ENCODE results near the gene ACSM2B. TPM values are rescaled to one million over a fixed set of nuclear protein-coding genes. Genes with fewer than 3 reads are reported as not detected.
"Not testable (repeated sequence)": the region's sequence is repeated elsewhere in the genome, so short reads cannot be mapped to it uniquely, and the experiment has no call there.

The ACSM2B gene
- total and polyA plus RNA-seq, 2 donors (not counting 3 experiments of a cell fraction or from before 2014, with no cell fraction given), result 0.07 TPM; not detected in 1

DNA sequence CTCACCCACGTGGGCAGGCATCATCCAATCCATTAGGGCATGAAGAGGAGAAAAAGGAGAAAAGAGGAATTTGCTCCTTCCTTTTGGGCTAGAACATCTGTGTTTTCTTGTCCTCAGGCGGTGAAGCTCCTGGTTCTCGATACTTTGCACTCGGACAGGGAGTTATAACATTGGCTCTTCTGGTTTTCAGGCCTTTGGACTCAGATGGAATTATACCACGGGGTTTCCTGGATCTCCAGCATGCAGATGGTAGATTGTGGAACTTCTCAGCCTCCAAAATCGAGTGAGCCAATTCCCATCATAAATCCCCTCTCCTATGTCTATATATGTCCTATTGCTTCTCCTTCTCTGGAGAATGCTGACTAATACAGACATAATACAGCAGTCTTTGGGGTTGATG, 9.9 kb upstream of the ACSM2B start:
- DNase-seq (ENCODE audit: low read depth, low spot score); H2AFZ ChIP-seq (ENCODE audit: low read depth, low read length); H3K9me1 ChIP-seq (replicated peaks; ENCODE audit: control insufficient read depth, extremely low read depth, insufficient read depth, low read length); H3K4me1 ChIP-seq (ENCODE audit: control insufficient read depth, extremely low read depth, insufficient read depth, low read length); H3K79me2 ChIP-seq (ENCODE audit: control insufficient read depth, insufficient read depth, low read length); H3K9ac ChIP-seq (replicated peaks; ENCODE audit: extremely low read depth, insufficient read depth, low read length); CTCF ChIA-PET; H4K20me1 ChIP-seq (replicated peaks; ENCODE audit: control insufficient read depth, extremely low read depth, insufficient read depth, low read length); FAIRE-seq; H3K36me3 ChIP-seq (ENCODE audit: control insufficient read depth in 2 of 2, extremely low read depth in 1 of 2, insufficient read depth in 2 of 2, low read length in 2 of 2); dilution Hi-C loops (cut with MboI; ENCODE audit: extremely low pct_ligation_motif_present, low sequenced_read_pairs); H3K9me3 ChIP-seq (replicated peaks; ENCODE audit: control insufficient read depth, insufficient read depth, low read length); H3K27ac ChIP-seq (ENCODE audit: insufficient read depth, low read depth, low read length); BruUV-seq (replicated peaks); H3K27me3 ChIP-seq (ENCODE audit: control insufficient read depth in 2 of 2, insufficient read depth in 2 of 2, low read length in 2 of 2); intact Hi-C loops (cut with micrococcal nuclease); H3K4me2 ChIP-seq (ENCODE audit: insufficient read depth, low read length); H3K4me3 ChIP-seq (replicated peaks in 1 of 3; ENCODE audit: insufficient read depth in 1 of 3, low read depth in 1 of 3, low read length in 3 of 3); POLR2A ChIA-PET: not testable (repeated sequence)

DNA sequence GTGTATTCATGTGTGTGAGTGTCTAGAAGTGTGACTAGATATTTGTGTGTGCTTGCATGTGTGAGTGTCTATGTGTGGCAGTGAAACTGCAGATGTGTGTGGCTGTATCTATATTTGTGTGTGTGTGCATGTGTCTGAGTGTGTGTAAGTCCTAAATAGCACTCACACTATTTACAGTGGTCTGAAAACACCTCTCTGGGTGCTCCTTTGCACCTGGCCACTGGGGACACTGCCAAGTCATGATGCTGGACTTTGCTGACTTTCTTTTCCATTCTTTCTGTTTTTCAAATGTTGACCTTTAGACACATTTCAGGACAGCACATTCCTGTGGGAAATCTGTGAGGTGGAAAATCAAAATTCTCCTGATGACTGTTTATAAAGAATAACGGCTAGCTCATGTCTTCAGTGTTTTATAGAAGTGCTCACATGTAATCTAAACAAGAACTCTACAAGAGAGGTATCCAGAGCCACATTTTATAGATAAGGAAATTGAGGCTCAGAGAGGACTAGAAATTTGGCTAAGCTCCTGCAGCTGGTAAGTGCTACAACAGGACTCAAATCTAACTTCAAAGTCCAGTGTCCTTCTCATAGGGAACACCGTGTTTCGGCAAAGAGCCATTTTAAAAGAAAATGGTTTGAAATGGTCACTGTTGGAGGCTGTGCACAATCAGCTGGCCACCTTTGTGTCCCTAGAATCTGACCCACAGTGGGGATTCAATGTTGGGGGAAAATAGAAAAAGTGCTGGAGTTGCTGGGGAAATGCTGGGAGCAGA, 4.5 kb upstream of the ACSM2B start:
- H3K4me3 ChIP-seq (replicated peaks in 1 of 3; ENCODE audit: insufficient read depth in 1 of 3, low read depth in 1 of 3, low read length in 3 of 3); CTCF ChIA-PET; FAIRE-seq; H3K4me2 ChIP-seq (ENCODE audit: insufficient read depth, low read length); intact Hi-C loops (cut with micrococcal nuclease); BruUV-seq (replicated peaks); DNase-seq (ENCODE audit: low read depth, low spot score); dilution Hi-C loops (cut with MboI; ENCODE audit: extremely low pct_ligation_motif_present, low sequenced_read_pairs); H3K27ac ChIP-seq (ENCODE audit: insufficient read depth, low read depth, low read length); H3K79me2 ChIP-seq (ENCODE audit: control insufficient read depth, insufficient read depth, low read length); H3K9ac ChIP-seq (replicated peaks; ENCODE audit: extremely low read depth, insufficient read depth, low read length); POLR2A ChIA-PET; H3K9me1 ChIP-seq (replicated peaks; ENCODE audit: control insufficient read depth, extremely low read depth, insufficient read depth, low read length); H3K36me3 ChIP-seq (ENCODE audit: control insufficient read depth in 2 of 2, extremely low read depth in 1 of 2, insufficient read depth in 2 of 2, low read length in 2 of 2); H3K27me3 ChIP-seq (ENCODE audit: control insufficient read depth in 2 of 2, insufficient read depth in 2 of 2, low read length in 2 of 2); H2AFZ ChIP-seq (ENCODE audit: low read depth, low read length); H3K4me1 ChIP-seq (ENCODE audit: control insufficient read depth, extremely low read depth, insufficient read depth, low read length); H4K20me1 ChIP-seq (replicated peaks; ENCODE audit: control insufficient read depth, extremely low read depth, insufficient read depth, low read length); H3K9me3 ChIP-seq (replicated peaks; ENCODE audit: control insufficient read depth, insufficient read depth, low read length): not testable (repeated sequence)

DNA sequence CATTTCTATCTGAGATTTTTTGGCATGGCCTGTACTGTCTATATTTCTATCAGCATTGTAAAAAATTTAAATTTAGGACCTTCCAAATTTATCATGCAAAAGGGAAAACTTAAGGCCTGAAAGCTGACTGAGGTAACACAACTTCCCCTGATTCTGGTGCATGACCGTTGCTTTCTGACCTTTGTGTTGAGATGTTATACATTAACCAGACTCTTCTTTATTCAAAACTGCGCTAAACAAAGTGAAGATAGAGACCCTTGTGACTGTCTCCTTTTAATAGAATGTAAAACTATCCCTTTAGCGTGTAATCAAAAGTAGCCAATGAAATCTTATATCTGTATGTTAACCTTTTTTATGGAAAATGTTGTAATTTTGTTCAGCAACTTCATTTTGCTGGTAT, 1.9 kb upstream of the ACSM2B start:
- H3K9ac ChIP-seq (replicated peaks; ENCODE audit: extremely low read depth, insufficient read depth, low read length); H3K4me2 ChIP-seq (ENCODE audit: insufficient read depth, low read length); BruUV-seq (replicated peaks); CTCF ChIA-PET; H3K79me2 ChIP-seq (ENCODE audit: control insufficient read depth, insufficient read depth, low read length); H3K9me1 ChIP-seq (replicated peaks; ENCODE audit: control insufficient read depth, extremely low read depth, insufficient read depth, low read length); intact Hi-C loops (cut with micrococcal nuclease); H3K4me1 ChIP-seq (ENCODE audit: control insufficient read depth, extremely low read depth, insufficient read depth, low read length); H3K27ac ChIP-seq (ENCODE audit: insufficient read depth, low read depth, low read length); FAIRE-seq; H3K27me3 ChIP-seq (ENCODE audit: control insufficient read depth in 2 of 2, insufficient read depth in 2 of 2, low read length in 2 of 2); H3K9me3 ChIP-seq (replicated peaks; ENCODE audit: control insufficient read depth, insufficient read depth, low read length); dilution Hi-C loops (cut with MboI; ENCODE audit: extremely low pct_ligation_motif_present, low sequenced_read_pairs); H4K20me1 ChIP-seq (replicated peaks; ENCODE audit: control insufficient read depth, extremely low read depth, insufficient read depth, low read length); POLR2A ChIA-PET; H2AFZ ChIP-seq (ENCODE audit: low read depth, low read length); H3K4me3 ChIP-seq (replicated peaks in 1 of 3; ENCODE audit: insufficient read depth in 1 of 3, low read depth in 1 of 3, low read length in 3 of 3); H3K36me3 ChIP-seq (ENCODE audit: control insufficient read depth in 2 of 2, extremely low read depth in 1 of 2, insufficient read depth in 2 of 2, low read length in 2 of 2); DNase-seq (ENCODE audit: low read depth, low spot score): not testable (repeated sequence)

DNA sequence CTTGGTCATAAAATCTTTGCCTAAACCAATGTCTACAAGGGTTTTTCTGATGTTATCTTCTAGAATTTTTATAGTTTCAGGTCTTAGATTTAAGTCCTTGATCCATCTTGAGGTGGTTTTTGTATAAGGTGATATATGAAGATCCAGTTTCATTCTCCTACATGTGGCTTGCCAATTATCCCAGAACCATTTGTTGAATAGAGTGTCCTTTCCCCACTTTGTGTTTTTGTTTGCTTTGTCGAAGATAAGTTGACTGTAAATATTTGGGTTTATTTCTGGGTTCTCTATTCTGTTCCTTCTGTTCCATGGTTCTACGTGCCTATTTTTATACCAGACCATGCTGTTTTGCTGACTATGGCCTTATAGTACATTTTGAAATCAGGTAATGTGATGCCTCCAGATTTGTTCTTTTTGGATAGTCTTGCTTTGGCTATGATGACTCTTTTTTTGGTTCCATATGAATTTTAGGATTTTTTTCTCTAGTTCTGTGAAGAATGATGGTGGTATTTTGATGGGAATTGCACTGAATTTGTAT, 7.0 kb downstream of the ACSM2B start:
- BruUV-seq (replicated peaks); intact Hi-C loops (cut with micrococcal nuclease); H3K27ac ChIP-seq (ENCODE audit: insufficient read depth, low read depth, low read length): not testable (repeated sequence)

More for the DNA sequence above, 7.0 kb downstream of the ACSM2B start:
- H4K20me1 ChIP-seq (replicated peaks; ENCODE audit: control insufficient read depth, extremely low read depth, insufficient read depth, low read length); H3K4me2 ChIP-seq (ENCODE audit: insufficient read depth, low read length); CTCF ChIA-PET; H3K79me2 ChIP-seq (ENCODE audit: control insufficient read depth, insufficient read depth, low read length); H3K9me1 ChIP-seq (replicated peaks; ENCODE audit: control insufficient read depth, extremely low read depth, insufficient read depth, low read length); H3K4me3 ChIP-seq (replicated peaks in 1 of 3; ENCODE audit: insufficient read depth in 1 of 3, low read depth in 1 of 3, low read length in 3 of 3); dilution Hi-C loops (cut with MboI; ENCODE audit: extremely low pct_ligation_motif_present, low sequenced_read_pairs); DNase-seq (ENCODE audit: low read depth, low spot score); H3K4me1 ChIP-seq (ENCODE audit: control insufficient read depth, extremely low read depth, insufficient read depth, low read length); FAIRE-seq; H3K9ac ChIP-seq (replicated peaks; ENCODE audit: extremely low read depth, insufficient read depth, low read length); H3K36me3 ChIP-seq (ENCODE audit: control insufficient read depth in 2 of 2, extremely low read depth in 1 of 2, insufficient read depth in 2 of 2, low read length in 2 of 2); POLR2A ChIA-PET; H3K27me3 ChIP-seq (ENCODE audit: control insufficient read depth in 2 of 2, insufficient read depth in 2 of 2, low read length in 2 of 2); H3K9me3 ChIP-seq (replicated peaks; ENCODE audit: control insufficient read depth, insufficient read depth, low read length); H2AFZ ChIP-seq (ENCODE audit: low read depth, low read length): not testable (repeated sequence)
